HG02840 (cell line): ENCODE measurements around the gene PCDH9.
"Not testable (repeated sequence)": the region's sequence is repeated elsewhere in the genome, so short reads cannot be mapped to it uniquely, and the experiment has no call there.

Experiments used
- ATAC-seq: cut with Tn5 transposase; IDR thresholded peaks from one replicate; pipeline ENCODE4 v1.9.1; 2021; ENCODE audit warnings: mild to moderate bottlenecking, moderate library complexity, moderate number of reproducible peaks; ENCODE audit not compliant: unreplicated experiment, low FRiP score

The PCDH9 gene

GRCh38 chr13:66266761-66267160, 963.4 kb downstream of the PCDH9 start:
- ATAC-seq = no peak

GRCh38 chr13:66266348-66266747, 963.8 kb downstream of the PCDH9 start:
- no peak for ATAC-seq

- no peak for ATAC-seq
Measured at GRCh38 chr13:66265371-66265770, 964.8 kb downstream of the PCDH9 start.

DNA sequence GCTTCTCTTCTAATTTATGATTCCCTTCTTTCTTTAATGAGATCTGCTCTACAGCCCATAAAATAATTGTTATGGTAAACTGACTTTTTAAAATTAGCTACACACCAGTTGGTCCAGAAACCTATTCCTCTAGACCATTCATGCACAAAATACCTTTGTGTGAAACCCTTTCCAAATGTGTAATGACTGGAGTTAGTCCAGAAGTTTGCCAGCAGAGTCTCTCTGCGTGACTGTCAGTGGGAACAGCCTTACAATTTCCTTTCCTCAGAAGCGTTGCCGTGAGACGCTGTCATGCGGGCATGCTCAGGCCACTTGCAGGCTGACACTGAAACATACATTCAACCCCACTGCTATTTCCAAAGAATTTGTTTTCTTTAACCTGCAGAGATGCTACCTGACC, 965.2 kb downstream of the PCDH9 start:
- ATAC-seq = no peak

GRCh38 chr13:66262330-66262729, 967.8 kb downstream of the PCDH9 start:
- ATAC-seq = no peak

GRCh38 chr13:66259426-66259825, 970.7 kb downstream of the PCDH9 start:
- ATAC-seq = not testable (repeated sequence)
